ENCODE data around the gene KCNK18.

KCNK18 gene

GRCh38 chr10:117197189-117197588, at the start of gene KCNK18:
TSS of gene KCNK18 (plus strand) at chr10:117197489. CDS start at chr10:117197489, 0 bp downstream.
- DNase-seq (ENCODE audit: low read depth in 2 of 2) = no peak

- no peak for DNase-seq (ENCODE audit: low read depth in 2 of 2)
Observed at GRCh38 chr10:117148284-117148683, 49.0 kb upstream of the KCNK18 start.

- DNase-seq (ENCODE audit: low read depth in 2 of 2) = no peak
Observed at GRCh38 chr10:117152668-117153067, 44.6 kb upstream of the KCNK18 start.

- no peak for DNase-seq (ENCODE audit: low read depth in 2 of 2)
Observed at GRCh38 chr10:117158297-117158696, 39.0 kb upstream of the KCNK18 start.

- DNase-seq (ENCODE audit: low read depth in 2 of 2) = no peak
Observed at GRCh38 chr10:117159390-117159789, 37.9 kb upstream of the KCNK18 start.

- DNase-seq (ENCODE audit: low read depth in 2 of 2) = no peak
Observed at GRCh38 chr10:117160567-117160966, 36.7 kb upstream of the KCNK18 start.

GRCh38 chr10:117161386-117162033, 35.8 kb upstream of the KCNK18 start:
- no peak for DNase-seq (ENCODE audit: low read depth in 2 of 2)

GRCh38 chr10:117162093-117163060, 34.9 kb upstream of the KCNK18 start:
- no peak for DNase-seq (ENCODE audit: low read depth in 2 of 2)

- DNase-seq (ENCODE audit: low read depth in 2 of 2) = no peak
Observed at GRCh38 chr10:117163061-117163953, 34.0 kb upstream of the KCNK18 start.

- no peak for DNase-seq (ENCODE audit: low read depth in 2 of 2)
Observed at GRCh38 chr10:117163954-117164548, 33.2 kb upstream of the KCNK18 start.

GRCh38 chr10:117164592-117165537, 32.4 kb upstream of the KCNK18 start:
- no peak for DNase-seq (ENCODE audit: low read depth in 2 of 2)

- DNase-seq (ENCODE audit: low read depth in 2 of 2) = no peak
Observed at GRCh38 chr10:117165538-117166417, 31.5 kb upstream of the KCNK18 start.

- no peak for DNase-seq (ENCODE audit: low read depth in 2 of 2)
Observed at GRCh38 chr10:117166418-117167345, 30.6 kb upstream of the KCNK18 start.

- no peak for DNase-seq (ENCODE audit: low read depth in 2 of 2)
Observed at GRCh38 chr10:117167346-117167788, 29.9 kb upstream of the KCNK18 start.

- DNase-seq (ENCODE audit: low read depth in 2 of 2) = peak; percentile 49 to 63
Observed at GRCh38 chr10:117167789-117168674, 29.3 kb upstream of the KCNK18 start.

GRCh38 chr10:117168729-117169128, 28.6 kb upstream of the KCNK18 start:
- DNase-seq (ENCODE audit: low read depth in 2 of 2) = no peak

GRCh38 chr10:117169480-117169879, 27.8 kb upstream of the KCNK18 start:
- no peak for DNase-seq (ENCODE audit: low read depth in 2 of 2)

All from stimulated activated CD4-positive, alpha-beta T cell treated with anti-CD3 and anti-CD28 coated beads, Interleukin-12 subunit alpha, Interleukin-12 subunit beta, amount 100 ng/mL, for 24 hours (primary cell).